Hindlimb muscle (tissue), 1 donor: ENCODE data around the gene ADAMTS4. TPM values are rescaled to one million over a fixed set of nuclear protein-coding genes. Genes with fewer than 3 reads are reported as not detected.

Experiments used
- DNase-seq: peaks from one replicate; pipeline ENCODE4 v3.0.0-alpha.2; 2013
- polyA plus RNA-seq: library from polyadenylated mRNA; unstranded; fragments of 120-200 nt; gene quantifications from one replicate; pipeline ENCODE4 v1.2.1, GENCODE V29; 2013; ENCODE audit not compliant: insufficient read length

Gene ADAMTS4
- polyA plus RNA-seq, 1 donor = 11.2 TPM

DNA sequence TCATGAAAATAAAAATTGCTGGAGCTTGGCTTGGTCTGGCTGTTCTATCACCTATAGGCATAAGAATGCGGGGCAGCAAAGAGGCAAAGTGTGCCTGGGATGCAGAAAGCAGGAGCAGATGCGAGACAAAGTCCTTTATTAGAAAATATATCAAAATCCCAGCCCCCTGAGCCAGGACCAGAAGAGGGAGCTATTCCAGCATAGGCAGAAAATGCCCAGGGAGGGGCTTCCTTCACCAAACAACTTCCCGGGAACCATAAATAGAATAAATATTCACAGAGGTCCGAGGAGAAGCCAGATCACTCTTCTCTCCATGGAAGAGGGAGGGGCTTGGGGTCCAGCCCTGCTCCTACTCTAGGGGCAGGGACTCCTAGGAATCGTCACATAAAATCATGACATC, 27.7 kb downstream of the ADAMTS4 start:
- DNase-seq = no peak

DNA sequence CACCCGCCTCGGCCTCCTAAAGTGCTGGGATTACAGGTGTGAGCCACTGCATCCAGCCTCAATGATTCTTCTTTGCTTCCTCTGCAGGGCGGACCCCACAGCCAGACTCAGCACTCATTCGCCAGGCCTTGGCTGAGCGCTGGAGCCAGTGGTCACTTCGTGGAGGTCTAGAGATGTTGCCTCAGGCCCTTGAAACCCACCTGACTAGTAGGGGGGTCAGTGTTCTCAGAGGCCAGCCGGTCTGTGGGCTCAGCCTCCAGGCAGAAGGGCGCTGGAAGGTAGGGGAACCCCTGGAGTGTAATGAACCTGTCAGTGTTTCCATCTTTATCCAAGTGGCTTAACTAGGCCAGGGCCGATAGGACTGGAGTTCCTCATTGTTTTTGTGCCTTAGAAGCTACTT, 29.9 kb downstream of the ADAMTS4 start:
- DNase-seq = no peak

DNA sequence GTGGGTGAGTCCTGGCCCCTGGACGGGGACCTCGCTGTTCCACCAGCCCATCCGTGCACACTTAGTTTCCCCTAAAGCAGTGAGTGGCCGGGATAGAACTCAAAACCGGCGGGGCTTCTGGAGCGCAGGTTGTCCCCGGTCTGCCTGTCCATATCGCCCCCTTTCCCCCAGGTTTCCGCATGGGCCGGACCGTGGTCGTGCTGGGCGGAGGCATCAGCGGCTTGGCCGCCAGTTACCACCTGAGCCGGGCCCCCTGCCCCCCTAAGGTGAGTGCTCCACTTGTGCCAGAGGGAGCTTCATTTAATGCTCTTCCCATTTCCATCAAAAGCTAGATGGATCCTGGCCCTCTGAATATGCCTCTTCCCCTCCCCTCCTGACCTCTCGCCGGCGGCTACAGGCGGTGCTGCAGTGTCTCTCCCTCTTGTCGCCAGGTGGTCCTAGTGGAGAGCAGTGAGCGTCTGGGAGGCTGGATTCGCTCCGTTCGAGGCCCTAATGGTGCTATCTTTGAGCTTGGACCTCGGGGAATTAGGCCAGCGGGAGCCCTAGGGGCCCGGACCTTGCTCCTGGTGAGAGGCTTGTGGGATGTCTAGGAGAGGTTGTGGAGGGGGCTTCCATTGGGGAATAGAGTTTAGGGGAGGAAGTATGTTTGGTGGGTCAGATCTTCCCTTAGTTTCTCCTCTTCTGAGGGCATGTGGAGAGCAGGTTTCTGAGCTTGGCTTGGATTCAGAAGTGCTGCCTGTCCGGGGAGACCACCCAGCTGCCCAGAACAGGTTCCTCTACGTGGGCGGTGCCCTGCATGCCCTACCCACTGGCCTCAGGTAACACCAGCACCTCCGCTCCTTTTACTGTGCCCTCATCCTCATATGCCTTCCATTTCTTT, 31.9 kb downstream of the ADAMTS4 start:
- DNase-seq = no peak

DNA sequence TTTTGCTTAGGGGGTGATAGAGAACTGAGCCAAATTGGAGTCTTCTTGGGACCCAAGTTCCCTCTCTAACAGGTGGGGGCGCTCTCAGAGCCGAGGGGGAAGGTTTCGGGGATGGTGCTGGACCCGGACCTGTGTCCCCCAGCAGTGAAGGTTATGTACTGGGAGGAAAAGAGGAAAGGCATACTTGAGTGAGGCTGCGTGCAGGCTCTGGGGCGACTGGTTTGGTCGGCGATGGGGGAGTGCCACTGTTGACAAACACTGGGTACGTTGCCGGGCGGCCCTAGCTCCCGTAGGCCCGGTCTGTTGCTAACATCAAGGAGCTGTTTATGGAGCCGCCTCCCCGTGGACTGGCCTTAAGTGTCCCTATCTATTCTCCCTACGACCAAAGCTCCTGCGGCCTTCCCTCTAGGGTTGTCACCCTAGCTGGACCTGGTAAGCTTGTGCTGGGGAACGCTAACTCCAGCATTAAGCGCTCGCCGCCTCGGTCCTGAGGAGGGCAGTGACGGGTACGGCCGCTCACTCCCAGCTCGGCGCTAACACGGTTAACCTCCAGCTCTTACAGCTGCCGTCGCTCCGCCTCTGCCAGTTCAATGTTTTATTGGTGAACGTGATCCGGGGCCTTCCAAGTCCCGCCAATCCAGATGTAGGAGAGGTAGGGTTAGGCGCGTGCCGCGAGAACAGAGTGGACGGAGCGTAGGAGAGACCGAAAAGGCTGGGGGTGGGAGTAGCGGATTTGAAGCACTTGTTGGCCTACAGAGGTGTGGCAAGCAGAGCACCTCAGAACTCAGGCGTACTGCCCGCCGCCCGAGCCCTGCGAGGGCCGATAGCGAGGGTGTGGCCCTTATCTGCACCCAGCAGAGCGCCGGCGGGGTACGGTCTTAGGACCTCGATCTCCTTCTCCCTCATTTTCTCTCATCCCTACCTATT, 32.8 kb downstream of the ADAMTS4 start, which contains the start of gene PPOX:
Gene PPOX, plus strand, starts transcription at position 685 of the 927 bp plus-strand sequence. CDS start 422 bp downstream, outside the sequence.
- peak; percentile 96 for DNase-seq

DNA sequence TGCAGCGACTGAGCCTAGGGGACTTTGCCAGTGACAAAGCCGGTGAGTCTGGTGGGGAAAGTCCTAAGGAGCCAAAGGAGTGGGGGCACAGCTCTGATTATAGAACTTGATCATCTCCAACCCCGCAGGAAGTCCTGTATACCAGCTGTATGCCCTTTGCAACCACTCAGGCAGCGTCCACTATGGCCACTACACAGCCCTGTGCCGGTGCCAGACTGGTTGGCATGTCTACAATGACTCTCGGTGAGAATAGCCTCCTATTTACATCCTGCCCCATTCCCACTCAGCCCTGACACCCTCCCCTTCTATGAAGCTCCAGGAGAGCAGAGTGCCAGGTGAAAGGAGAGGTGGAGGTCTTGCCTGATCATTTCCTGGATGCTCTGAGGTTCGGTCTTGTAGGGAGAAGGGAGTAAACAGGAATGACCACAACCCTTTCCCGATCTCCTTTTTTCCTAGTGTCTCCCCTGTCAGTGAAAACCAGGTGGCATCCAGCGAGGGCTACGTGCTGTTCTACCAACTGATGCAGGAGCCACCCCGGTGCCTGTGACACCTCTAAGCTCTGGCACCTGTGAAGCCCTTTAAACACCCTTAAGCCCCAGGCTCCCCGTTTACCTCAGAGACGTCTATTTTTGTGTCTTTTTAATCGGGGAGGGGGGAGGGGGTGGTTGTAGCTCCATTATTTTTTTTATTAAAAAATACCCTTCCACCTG, 33.8 kb downstream of the ADAMTS4 start:
- DNase-seq = no peak

DNA sequence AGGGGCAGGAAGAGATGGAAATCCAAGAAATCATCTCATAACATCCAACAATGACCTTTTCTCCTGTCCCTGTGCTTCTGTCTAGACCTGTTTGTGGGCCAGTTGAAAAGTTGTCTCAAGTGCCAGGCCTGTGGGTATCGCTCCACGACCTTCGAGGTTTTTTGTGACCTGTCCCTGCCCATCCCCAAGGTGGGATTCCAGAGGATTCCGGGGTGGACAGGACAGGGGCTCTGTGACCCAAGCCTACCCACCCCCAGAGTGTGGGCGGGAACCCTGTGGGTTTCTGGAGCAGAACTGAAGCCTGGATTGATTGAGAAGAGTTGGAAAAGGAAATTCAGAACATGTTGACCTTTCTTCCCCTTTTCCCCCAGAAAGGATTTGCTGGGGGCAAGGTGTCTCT, 35.1 kb downstream of the ADAMTS4 start:
- no peak for DNase-seq

DNA sequence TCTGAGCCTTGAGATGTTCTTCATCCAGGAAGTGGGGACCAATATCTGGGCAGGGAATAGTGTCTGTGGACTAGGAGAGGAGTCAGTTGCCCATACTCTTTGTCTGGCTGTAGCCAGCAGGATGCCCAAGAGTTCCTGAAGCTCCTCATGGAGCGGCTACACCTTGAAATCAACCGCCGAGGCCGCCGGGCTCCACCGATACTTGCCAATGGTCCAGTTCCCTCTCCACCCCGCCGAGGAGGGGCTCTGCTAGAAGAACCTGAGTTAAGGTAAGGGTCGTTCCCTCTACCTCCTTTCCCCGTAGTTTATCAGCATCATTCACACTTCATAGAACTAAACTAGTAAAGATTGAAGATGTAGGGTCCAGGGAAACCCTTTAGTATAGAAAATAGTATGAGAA, 36.0 kb downstream of the ADAMTS4 start:
- DNase-seq = no peak

DNA sequence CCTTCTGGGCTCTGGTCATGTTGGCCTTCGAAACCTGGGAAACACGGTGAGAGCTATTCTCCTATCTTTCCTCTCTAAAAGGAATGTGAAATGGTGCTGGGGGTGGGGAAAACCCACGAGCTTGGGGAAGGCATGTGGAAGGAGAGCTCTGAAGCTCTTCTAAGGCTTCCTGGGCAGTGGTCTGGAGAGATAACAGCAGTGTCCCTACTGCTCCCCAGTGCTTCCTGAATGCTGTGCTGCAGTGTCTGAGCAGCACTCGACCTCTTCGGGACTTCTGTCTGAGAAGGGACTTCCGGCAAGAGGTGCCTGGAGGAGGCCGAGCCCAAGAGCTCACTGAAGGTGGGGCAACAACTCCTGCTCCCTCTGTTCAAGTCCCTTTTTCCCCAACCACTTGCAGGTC, 36.8 kb downstream of the ADAMTS4 start:
- no peak for DNase-seq

DNA sequence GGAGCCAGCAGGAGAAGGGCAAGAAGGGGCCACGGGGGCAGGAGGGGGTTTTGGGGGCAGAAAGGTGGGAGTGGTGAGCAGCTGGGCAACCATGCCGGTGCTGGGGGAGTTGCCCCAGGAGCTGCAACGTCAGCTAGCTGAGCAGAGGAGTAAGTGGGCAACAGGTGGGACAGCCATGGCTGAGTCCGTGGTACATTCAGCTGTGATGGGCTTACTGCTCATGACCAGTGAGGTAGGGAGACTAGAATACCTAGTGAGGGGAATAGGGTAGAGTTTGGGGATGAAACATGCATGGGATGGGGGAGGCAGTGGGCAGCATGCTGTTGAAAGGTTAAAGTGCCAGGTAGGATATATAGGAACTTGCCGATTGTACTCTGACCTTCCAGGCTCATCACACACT, 37.2 kb downstream of the ADAMTS4 start:
- no peak for DNase-seq

DNA sequence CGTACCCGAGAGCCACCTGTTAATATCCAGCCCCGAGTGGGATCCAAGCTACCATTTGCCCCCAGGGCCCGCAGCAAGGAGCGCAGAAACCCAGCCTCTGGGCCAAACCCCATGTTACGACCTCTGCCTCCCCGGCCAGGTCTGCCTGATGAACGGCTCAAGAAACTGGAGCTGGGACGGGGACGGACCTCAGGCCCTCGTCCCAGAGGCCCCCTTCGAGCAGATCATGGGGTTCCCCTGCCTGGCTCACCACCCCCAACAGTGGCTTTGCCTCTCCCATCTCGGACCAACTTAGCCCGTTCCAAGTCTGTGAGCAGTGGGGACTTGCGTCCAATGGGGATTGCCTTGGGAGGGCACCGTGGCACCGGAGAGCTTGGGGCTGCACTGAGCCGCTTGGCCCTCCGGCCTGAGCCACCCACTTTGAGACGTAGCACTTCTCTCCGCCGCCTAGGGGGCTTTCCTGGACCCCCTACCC, 38.1 kb downstream of the ADAMTS4 start:
- no peak for DNase-seq

DNA sequence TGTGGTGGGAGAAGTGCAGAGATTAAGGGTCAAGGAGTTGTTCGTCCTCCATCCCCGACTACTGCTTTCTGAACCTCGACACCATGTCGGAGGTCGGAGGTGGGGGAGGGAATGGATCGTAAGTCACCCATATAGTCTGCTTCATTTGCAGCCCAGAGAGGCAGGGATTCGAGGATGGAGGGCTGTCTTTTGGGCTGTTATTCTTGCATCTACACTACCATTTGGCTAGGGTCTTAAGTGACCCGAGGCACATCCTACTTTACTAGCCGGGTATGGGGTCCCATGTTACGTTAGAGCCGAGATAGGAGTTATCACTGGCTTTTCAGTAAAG, 39.0 kb downstream of the ADAMTS4 start:
- DNase-seq = no peak

DNA sequence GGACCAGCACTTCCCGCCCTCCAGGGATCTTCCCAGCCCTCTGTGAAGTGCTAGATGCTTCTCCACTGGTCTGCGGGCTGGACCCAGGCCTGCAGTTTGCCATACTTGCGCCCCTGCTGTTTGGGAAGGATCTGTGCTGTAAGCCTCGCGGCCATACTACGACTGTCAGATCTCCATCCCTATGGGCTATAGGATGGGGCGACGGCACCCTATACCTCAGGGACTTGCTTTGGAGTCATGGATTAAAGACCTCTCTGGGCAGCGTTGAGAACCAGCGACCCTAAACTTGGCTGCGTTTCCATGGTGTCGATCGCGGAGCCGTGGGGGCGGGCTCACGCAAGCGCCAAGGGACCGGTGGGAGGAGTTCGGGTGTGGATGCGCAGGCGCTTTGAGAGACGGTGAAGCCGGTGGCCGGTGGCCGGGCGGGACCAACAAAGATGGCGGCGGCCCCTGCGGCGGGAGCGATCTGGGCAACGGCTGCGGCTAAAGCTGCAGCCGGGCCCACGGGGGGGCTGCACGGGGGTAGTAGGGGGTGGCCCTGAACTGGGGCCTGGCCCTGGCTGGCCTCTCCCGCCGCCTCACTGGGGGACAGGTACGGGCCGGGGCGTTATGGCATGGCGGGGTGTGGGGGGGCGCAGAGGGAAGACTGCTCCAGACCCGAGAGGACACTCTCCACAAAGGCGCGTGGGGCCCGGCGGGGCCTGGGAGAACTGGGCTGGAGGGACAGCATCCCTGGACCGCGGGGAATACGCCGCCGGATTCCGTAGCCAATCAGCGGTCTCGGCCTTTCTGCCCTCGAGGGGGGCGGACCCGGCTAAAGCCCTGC, 39.6 kb downstream of the ADAMTS4 start, which contains the start of gene USP21:
Gene USP21, plus strand, starts transcription at position 414 of the 826 bp plus-strand sequence. CDS start 1,141 bp downstream, outside the sequence.
- DNase-seq = peak; percentile 94

DNA sequence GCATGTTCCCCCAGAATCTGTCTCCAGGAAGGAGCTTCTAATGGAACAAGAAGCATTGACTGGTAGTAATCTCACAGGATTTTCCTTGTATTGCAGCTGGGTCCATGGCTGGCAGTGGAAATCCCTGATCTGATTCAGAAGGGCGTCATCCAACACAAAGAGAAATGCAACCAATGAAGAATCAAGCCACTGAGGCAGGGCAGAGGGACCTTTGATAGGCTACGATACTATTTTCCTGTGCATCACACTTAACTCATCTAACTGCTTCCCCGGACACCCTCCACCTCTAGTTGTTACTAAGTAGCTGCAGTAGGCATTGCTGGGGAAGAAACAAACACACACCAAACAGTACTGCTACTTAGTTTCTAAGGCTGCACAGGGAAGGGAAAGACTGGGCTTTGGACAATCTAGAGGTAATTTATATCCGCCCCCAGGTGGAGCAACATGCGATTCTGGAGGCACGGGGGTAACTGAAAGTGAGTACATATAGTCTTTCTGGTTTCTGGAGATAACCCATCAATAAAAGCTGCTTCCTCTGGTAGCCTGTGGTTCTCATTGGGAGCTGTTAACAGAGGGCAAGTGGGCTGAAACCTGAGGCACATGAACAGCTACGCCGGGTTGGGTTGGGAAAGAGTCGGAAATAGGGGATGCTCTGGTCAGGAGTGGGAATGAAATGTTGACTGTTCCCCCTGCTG, 40.4 kb downstream of the ADAMTS4 start:
- DNase-seq = no peak

DNA sequence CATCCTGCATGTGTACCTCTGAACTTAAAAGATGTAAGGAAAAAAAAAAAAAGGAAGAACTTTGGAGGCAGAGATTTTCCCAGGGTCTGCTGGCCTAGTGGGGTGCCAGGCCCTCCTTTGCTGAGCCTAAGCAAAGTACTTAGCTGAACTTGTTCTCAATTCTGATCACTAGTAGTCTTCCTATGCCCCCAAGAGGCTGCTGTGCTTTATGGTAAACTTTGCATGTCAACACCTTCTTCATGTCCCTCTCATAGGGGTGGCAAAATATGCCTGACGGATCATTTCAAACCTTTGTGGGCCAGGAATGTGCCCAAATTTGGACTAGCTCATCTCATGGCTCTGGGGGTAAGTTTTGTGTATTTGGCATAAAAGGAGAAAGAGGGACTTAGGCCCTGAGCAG, 41.0 kb downstream of the ADAMTS4 start:
- no peak for DNase-seq

DNA sequence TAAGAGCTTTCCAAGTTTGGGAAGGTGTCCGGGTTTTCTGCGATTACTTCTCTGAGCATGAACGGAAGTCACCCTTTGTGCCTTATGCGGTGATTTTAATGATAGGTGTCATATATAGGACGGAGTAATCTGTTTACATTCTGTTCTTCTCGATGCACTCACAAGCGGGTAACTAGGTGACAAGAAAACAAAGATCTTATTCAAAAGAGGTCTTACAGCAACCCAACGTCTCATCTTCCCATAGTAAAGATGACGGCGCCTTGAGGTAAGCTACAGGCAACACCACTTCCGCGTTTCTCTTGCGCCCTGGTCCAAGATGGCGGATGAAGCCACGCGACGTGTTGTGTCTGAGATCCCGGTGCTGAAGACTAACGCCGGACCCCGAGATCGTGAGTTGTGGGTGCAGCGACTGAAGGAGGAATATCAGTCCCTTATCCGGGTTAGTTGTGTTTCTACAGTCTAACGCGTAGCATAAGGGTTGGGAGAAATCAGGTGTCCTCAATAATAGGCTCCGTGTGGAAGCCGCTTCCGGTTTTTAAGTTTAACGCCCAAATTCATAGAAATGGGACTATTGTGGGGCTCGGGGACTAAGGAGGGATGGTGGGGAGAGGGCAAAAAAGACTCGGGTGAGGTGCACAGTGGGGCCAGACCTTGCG, 45.0 kb downstream of the ADAMTS4 start, which contains the start of gene UFC1:
Gene UFC1, plus strand, starts transcription at position 297 of the 656 bp plus-strand sequence. Its CDS starts 20 bp downstream, at position 317.
- DNase-seq = peak; percentile 90

DNA sequence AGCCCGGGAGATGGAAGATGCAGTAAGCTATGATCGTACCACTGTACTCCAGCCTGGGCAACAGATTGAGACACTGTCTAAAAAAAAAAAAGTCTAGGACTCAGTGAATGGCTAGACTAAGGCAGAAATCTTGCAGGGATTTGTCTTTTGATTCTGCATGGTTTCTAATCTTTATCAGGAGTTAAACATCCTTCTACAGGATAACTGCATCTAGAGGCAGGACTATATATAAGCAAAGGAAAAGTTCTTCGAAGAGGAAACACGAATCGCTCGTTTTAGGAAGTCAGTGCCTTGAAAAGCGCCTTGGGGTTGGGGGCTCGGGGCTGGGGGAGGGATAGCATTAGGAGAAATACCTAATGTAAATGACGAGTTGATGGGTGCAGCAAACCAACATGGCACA, 45.7 kb downstream of the ADAMTS4 start:
- DNase-seq = no peak

DNA sequence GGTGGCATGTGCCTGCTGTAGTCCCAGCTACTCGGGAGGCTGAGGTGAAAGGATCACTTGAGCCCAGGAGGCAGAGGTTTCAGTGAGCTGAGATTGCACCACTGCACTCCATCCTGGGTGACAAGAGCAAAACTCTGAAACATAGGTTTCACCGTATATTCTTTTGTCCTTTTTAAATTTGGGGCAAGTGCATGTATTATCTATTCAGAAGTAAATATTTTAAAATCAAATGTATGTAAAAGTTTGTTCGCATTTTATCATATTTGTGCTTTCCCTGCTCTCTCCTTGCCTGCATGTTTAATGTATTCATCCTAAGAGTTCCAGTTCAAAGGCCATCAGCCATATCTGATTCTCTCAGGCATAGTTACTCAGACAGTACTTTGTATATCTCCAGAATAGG, 53.0 kb downstream of the ADAMTS4 start:
- no peak for DNase-seq

DNA sequence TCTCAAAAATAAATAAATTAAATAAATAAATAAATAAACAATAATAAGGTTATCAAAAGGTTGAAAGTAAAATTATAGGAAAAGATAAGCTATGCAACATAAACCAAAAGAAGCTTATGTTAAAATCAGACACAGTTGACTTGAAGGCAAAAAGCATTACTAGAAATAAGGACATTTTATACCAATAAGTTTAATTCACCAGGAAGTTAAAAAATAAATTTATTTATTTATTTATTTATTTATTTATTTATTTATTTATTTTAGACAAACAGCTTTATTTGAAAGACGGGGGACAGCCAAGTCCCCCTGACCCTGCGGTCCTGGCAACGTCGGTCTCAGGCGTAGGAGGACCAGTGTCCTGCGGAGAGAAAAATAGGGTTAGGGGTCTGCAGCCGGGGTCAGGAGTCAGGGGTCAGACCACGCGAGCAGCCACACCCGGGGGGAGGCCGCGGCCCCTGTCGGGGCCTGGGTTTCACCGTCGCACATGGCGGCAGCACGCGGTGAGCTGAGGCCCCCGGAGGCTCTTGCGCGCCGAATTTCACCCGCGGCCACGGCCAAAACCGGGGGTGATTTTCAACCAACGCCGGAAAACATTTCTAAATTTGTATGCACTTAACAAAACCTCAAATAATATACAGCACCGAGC, 58.0 kb downstream of the ADAMTS4 start:
- no peak for DNase-seq

DNA sequence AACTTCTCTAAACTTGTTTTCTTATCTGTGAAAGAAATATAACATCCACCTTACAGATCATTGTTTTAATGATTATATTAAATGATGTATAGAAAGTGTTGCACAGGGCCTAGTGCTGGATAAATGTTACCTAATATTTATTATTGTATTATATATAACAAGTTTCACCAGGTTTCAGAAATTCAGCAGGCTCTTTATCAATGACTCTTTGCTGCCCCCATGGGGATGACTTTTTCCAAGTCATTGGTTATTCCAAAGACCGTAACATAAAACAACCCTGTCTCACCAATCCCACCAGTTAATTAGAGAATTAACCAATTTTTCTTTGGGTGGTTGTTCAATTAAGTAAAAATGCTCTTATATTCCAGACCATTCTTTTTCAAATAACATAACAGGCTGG, 59.1 kb downstream of the ADAMTS4 start:
- DNase-seq = peak; percentile 53

DNA sequence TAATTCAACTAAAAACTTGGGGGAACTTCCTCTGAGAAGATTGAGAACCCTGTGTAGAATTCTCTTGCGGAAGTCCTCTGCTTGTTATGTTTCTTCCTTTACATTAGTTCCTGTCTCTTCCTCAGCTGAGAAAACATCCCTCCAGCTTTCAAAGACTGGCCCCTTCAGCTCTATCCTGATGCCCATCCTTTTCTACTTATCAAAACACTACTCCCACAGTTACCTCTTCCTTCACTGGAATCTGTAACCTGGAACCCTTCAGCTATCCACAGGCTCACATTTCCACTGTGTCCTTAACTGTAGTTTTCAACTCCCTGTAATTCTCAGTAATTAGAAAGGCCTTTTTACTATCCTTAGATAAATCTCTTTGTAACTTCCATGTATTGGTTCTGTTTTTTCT, 60.4 kb downstream of the ADAMTS4 start:
- no peak for DNase-seq
